Effector CD8-positive, alpha-beta T cell (primary cell): ENCODE measurements around the gene ABLIM1.

Experiments used
- DNase-seq: peaks from one replicate; lab custom pipeline; 2025; lab: John Stamatoyannopoulos, UW

The ABLIM1 gene

DNA sequence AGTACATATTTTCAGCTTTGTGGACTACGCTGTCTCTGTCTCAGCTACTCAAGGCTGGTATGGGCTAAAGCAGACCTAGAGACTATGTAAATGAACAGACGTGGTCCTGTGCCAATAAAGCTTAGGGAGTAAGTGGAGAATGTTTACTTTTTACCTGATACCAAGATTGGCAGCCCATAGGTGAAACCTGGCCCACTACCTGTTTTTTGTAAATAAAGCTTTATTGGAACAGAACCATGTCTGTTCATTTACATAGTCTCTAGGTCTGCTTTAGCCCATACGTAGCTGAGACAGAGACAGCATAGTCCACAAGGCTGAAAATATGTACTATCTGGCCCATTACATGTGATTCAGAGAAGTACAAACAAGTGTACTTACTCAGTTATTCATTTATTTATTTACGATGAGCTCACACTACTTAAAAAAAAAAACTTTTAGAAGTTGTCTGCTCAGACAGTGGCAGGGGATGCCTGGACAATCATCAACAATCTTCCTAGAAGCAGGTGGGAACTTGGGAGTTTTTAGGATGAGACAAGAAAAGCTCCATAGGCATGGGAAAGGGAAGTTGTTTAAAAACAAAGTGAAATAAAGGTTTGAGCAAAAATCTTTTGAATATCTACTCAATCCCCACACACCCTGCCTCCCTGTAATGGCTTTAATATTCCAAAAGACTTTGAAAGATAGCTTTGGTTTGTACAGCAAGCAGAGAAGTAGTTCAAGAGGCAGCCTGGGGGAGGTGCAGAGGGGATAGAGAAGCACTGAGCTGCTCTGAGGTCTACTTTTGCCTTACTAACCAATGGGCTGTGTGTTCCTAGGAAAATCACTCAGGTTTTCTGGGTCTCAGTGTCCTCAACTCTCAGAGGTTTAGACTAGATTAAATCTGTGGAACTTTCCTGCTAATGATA lies 139.4 kb downstream of the ABLIM1 start:
- DNase-seq = no peak

DNA sequence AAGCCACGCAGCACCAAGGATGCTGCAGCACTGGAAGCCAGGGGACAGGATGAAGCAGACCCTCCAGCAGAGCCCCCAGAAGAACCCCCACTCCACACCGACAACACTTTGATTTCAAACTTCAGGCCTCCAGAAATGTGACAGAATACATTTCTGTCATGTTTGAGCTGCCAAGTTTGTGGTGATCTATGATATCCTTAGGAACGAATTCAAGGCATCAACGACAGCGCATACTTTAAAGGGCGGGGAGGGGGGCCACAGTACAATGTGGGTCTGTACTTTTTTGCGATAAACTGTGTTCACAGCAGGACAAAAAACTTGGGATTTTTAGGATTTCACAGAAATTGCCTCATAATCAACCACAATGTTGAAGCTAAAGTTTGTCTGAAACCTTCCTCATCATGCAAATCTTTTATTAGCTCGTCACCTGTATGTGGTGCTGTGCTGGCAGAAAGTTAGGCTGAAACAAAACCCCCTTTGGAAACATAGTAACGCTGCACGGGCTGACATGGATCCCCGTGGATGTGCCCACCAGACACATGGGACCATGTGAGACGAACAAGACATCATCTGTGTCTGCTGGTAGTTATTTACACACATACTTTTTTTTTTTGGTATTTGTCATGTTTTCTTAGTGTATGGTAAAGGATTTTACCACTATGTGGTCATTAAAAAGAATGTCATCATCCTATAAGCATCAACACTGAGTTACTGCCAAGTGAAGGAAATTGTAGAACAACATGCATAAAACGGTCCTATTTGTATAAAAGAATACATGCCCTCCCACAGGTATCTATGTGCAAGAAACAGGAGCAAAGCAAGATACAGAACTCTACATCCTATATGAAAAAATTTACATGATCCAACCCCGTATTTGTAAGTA lies 140.5 kb downstream of the ABLIM1 start:
- DNase-seq = no peak

DNA sequence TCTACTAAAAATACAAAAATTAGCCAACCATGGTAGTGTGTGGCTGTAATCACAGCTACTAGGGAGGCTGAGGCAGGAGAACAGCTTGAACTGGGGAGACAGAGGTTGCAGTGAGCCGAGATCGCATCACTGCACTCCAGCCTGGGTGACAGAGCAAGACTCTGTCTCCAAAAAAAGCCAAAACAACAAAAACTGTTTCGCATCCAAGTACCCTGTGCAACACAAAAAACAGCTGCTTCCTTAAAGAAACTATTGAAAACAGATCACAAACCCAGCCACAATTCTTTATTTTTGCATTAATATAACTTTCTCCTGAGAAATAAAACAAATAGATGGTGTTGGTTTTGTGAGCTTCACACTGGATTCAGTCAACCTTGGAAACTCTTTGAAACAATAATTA lies 141.7 kb downstream of the ABLIM1 start:
- DNase-seq = no peak

DNA sequence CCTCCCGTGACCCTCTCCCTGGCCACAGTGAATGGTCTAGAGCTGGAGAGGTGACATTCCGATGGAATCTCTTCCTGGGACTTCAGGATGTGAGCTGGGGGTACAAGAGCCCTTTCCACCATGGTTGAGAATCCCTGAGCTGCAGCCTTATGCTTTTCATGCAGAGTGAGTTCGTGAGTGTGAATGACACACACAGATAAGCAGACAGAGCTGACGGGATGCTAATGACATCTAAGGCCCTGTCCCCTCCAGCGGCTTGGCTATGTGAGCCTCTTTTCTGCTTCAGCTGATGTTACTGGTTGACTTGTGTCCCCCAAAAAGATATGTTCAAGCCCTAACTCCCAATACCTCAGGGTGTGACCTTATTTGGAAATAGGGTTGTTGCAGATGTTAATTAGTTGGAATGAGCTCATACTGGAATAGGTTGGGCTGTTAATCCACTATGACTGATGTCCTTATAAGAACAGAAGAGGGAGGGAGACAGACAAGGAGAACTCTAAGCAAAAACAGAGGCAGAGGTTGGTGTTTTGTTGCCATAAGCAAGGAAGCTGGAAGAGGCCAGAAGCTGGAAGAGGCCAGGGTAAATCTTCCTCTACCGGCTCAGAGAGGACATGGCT lies 142.7 kb downstream of the ABLIM1 start:
- DNase-seq = no peak

DNA sequence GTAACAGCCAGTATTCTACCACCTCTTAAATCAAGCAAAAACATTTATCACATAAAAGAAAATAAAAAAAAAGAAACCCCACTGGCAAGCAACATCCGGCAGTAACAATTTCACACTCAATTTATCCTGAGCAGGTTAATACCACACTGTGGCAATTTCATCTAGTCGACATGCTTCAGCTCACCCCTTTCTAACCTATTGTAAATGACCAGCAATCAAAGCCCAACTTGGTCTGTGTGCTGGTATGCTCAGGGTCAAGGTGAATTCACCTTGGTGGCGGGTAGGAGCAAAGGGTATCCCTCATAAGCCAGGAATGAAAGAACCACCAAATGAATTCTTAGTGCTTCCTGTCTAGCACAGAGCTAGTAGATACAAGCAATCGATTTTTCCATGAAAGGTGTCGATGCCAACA lies 144.7 kb downstream of the ABLIM1 start:
- DNase-seq = no peak

GRCh38 chr10:114511881-114512280 lies 146.2 kb downstream of the ABLIM1 start:
- DNase-seq = no peak

DNA sequence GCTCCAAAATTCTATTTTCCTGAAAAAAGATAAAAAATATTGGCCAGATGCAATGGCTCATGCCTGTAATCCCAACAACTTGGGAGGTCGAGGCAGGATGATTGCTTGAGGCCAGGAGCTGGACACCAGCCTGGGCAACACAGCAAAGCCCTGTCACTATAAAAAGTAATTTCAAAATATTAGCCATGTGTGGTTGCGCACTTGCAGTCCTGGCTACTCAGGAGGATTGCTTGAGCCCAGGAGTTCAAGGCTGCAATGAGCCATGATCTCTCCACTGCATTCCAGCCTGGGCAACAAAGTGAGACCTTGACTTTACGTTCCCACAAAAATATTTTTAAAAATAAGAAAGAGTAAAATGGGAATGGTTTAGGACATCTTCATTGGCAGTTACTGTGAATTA lies 149.7 kb downstream of the ABLIM1 start:
- DNase-seq = no peak

DNA sequence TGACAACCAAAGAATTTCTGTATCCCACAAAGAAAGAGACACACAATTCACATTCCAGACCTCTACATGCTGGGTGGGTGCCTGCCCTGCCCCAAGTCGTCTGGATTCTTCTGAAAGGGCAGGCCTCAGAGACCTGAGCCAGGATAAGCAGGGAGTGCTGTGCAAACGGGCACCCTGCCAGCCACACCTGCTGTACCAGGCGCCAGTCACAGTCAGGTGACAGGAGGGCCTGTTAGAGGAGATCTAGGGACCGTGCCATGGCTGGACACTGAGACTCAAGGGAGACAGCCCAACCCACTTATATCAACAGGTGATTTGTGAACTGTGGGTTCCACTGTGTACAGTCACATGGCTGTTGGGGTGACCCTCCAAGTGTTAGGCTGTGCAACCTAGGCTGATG lies 150.6 kb downstream of the ABLIM1 start:
- DNase-seq = no peak

- DNase-seq = no peak
These were observed 151.1 kb downstream of the ABLIM1 start for GRCh38 chr10:114506871-114507385.

- no peak for DNase-seq
These were observed 153.1 kb downstream of the ABLIM1 start for GRCh38 chr10:114504769-114505579.

DNA sequence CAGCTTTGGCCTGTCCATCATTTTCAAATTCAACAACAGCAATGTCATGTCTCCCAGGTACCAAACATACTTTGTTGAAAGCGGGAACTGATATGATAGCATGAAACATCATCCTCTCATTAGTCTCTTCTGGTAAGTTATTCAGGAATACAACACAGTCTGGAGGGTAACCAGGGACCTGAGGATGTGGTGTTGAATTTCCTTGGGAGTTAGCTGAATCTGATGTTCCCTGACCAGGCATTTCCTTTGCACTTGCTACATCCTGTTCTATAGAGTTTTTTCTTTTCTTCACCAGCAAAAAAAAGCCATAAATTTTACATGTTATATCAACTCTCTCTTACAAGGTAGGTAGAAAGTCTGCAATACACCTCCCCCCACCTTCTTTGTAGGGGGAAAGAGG lies 156.0 kb downstream of the ABLIM1 start:
- DNase-seq = no peak

GRCh38 chr10:114501650-114502049 lies 156.4 kb downstream of the ABLIM1 start:
- no peak for DNase-seq

DNA sequence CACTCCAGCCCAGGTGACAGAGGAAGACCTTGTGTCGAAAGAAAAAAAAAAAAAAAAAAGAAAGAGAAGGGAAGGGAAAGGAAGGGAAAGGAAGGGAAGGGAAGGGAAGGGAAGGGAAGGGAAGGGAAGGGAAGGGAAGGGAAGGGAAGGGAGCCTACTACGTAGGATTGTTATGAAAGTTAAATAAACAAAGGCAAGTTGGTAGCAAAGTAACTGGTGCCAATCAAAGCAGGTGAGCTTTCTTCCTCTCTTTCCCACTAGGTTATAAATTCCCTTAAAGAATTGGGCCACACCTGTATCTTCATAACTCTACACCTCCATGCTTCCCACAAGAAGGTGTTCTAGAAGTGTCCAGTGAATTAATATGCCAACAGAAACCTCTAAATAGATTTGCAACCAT lies 157.4 kb downstream of the ABLIM1 start:
- DNase-seq = no peak

- DNase-seq = no peak
These were observed 158.4 kb downstream of the ABLIM1 start for GRCh38 chr10:114499630-114500190.

GRCh38 chr10:114499116-114499515 lies 159.0 kb downstream of the ABLIM1 start:
- no peak for DNase-seq

DNA sequence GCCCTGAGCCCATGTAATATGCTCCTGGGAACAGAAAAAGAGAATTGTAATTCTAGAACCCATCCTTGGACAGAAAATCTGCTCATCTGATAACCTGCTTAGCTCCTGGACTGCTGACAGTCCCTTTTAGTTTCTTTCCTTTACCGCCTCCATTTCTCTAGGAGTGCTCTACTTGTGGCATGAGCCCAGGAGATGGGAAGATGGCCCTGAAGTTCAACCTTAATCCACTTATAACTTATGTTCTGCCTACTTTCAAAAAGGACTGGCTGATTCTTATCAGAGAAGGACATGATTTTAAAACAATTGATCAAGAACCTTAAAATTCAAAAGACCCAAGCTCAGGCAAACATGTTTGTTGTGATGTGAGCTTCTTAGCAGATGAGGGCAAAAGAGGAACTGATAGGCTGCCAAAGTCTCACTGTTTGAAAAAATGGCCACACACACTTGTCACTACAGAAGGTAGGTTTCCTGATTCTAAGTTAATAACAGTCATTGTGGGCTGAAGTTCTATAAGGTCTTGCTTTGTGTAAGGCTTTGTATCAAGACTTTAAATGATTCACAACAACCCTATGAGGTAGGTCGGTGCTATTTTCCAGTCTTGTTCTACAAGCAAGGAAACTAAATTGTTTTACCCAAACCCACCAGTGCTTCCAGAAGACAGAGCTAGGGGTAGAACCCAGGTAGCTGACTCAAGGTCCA lies 159.5 kb downstream of the ABLIM1 start:
- DNase-seq = no peak

GRCh38 chr10:114495303-114495702 lies 162.8 kb downstream of the ABLIM1 start:
- DNase-seq = no peak

DNA sequence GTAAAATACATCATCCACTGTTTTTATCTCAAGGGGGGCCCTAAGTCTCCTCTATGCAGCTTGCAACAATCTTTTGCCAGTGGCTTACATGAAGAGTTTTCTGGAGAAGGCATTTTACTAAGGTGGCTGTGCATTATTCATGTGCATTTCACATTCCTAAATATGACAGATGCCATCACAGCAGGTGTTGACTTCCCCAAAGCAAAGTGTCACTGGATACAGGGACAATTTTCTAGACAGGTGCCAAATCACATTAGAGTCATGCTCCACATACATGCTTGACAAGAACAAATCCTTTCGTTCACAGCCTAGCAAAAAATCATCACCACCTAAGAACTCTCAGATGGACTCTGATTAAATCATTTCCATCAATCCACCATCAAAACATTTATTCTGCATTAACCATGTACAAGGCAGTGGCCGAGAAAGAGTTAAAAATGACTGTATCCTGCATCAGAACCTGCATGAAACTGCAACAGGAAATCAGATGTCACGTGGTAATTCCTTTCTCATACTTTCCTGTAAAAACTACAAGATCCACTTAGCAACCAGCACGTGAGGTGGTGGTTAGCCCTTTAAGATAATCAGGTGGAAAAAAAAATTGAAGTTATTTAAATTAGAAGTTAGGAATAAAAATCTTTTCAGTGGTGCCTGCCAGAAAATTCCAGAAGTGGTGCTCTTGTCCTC lies 165.6 kb downstream of the ABLIM1 start:
- DNase-seq = no peak

- DNase-seq = no peak
These were observed 166.1 kb downstream of the ABLIM1 start for GRCh38 chr10:114491933-114492332.

DNA sequence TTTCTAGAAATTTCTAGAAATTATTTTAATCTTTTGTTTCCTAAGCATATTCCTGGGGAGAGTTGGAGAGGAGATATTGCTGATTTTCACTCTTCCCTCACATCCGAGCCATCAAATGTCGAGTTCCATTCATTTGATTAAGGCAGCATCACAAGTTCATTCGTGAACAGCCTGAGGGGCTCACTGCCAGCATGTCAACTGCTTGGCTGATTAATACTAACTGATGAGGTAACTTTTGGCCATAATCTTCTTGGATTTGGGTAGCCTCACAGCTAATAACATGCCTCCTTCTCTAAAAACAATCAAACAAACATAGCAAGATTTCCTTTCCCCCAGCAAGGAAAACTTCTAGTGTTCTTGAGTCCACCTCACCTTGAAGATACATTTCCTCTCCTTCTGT lies 166.7 kb downstream of the ABLIM1 start:
- DNase-seq = no peak
